ENCODE measurements around the gene TULP3.

The TULP3 gene

GRCh38 chr12:2853626-2854025 is 37.1 kb upstream of the TULP3 start:
- TF ChIP-seq CTCF (IDR thresholded peaks at IDR 0.05; ENCODE audit: low read depth, low read length): peak; percentile 98
- DNase-seq (ENCODE audit: low read depth, low spot score): peak; percentile 71
- H3K4me3 ChIP-seq (ENCODE audit: low read depth, low read length): no peak overlapping the region
- in situ Hi-C loops (cut with HindIII; ENCODE audit: low sequenced_read_pairs): no loop called here

- no peak overlapping the region for H3K4me3 ChIP-seq (ENCODE audit: low read depth, low read length)
- no peak for DNase-seq (ENCODE audit: low read depth, low spot score)
- no peak for TF ChIP-seq CTCF (IDR thresholded peaks at IDR 0.05; ENCODE audit: low read depth, low read length)
- in situ Hi-C loops (cut with HindIII; ENCODE audit: low sequenced_read_pairs): no loop called here
Measured at GRCh38 chr12:2854669-2855453, 35.8 kb upstream of the TULP3 start.

GRCh38 chr12:2855546-2855945 is 35.1 kb upstream of the TULP3 start:
- in situ Hi-C loops (cut with HindIII; ENCODE audit: low sequenced_read_pairs): no loop called here
- TF ChIP-seq CTCF (IDR thresholded peaks at IDR 0.05; ENCODE audit: low read depth, low read length): no peak
- H3K4me3 ChIP-seq (ENCODE audit: low read depth, low read length): no peak overlapping the region
- no peak for DNase-seq (ENCODE audit: low read depth, low spot score)

GRCh38 chr12:2856051-2856450 is 34.6 kb upstream of the TULP3 start:
- no peak for TF ChIP-seq CTCF (IDR thresholded peaks at IDR 0.05; ENCODE audit: low read depth, low read length)
- H3K4me3 ChIP-seq (ENCODE audit: low read depth, low read length): no peak overlapping the region
- in situ Hi-C loops (cut with HindIII; ENCODE audit: low sequenced_read_pairs): no loop called here
- no peak for DNase-seq (ENCODE audit: low read depth, low spot score)

- TF ChIP-seq CTCF (IDR thresholded peaks at IDR 0.05; ENCODE audit: low read depth, low read length): no peak
- in situ Hi-C loops (cut with HindIII; ENCODE audit: low sequenced_read_pairs): no loop called here
- H3K4me3 ChIP-seq (ENCODE audit: low read depth, low read length): no peak within 1 kb of the TSS
- DNase-seq (ENCODE audit: low read depth, low spot score): no peak
Measured at GRCh38 chr12:2857021-2857431, 33.7 kb upstream of the TULP3 start, which contains the start of gene TEX52. TEX52 (minus strand) TSS chr12:2857039; CDS start chr12:2857026, 13 bp downstream.

- no peak for TF ChIP-seq CTCF (IDR thresholded peaks at IDR 0.05; ENCODE audit: low read depth, low read length)
- in situ Hi-C loops (cut with HindIII; ENCODE audit: low sequenced_read_pairs): no loop called here
- no peak overlapping the region for H3K4me3 ChIP-seq (ENCODE audit: low read depth, low read length)
- no peak for DNase-seq (ENCODE audit: low read depth, low spot score)
Measured at GRCh38 chr12:2857576-2857975, 33.1 kb upstream of the TULP3 start.

Data from astrocyte of the spinal cord (primary cell).